ENCODE data around the gene P2RY11.

- TF ChIP-seq MAX (IDR thresholded peaks at IDR 0.05): no peak
- TF ChIP-seq EP300 (IDR thresholded peaks at IDR 0.05; ENCODE audit: borderline replicate concordance): no peak
- no peak for TF ChIP-seq TCF12 (IDR thresholded peaks at IDR 0.05; ENCODE audit: low read depth)
- no peak for TF ChIP-seq EGR1 (IDR thresholded peaks at IDR 0.05)
- no peak for TF ChIP-seq TAF1 (IDR thresholded peaks at IDR 0.05; ENCODE audit: low read depth)
- TF ChIP-seq CEBPB (IDR thresholded peaks at IDR 0.05): no peak
- no peak for TF ChIP-seq USF1 (IDR thresholded peaks at IDR 0.05)
- no peak for TF ChIP-seq RAD21 (IDR thresholded peaks at IDR 0.05; ENCODE audit: low read depth)
- no peak for TF ChIP-seq ZBTB7A (IDR thresholded peaks at IDR 0.05; ENCODE audit: low read depth)
- TF ChIP-seq YY1 (IDR thresholded peaks at IDR 0.05; ENCODE audit: low read depth): no peak
Measured at GRCh38 chr19:10078329-10078728, 33.2 kb upstream of the P2RY11 start.

Data from Ishikawa (cell line).